Endothelial cell of umbilical vein (primary cell): ENCODE data around the gene LAMB1. TPM values are rescaled to one million over a fixed set of nuclear protein-coding genes. Genes with fewer than 3 reads are reported as not detected.

Experiments used
- BruUV-seq: library from RNA; stranded (reverse); fragments of 400-500 nt; replicated peaks from 2 replicates; lab custom pipeline; 2021; lab: Mats Ljungman, UMichigan
- CTCF ChIA-PET: fragments of 300-600, 350-600 bp; sonication (Branson Sonifier 250); formaldehyde crosslinking; loops from one replicate; lab custom pipeline; 2021; ENCODE audit warnings: antibody characterized with exemption, inconsistent platforms; lab: Charles Lee
- POLR2A ChIA-PET: fragments of 300-600, 350-600 bp; sonication (Branson Sonifier 250); formaldehyde crosslinking; loops from one replicate; lab custom pipeline; 2021; ENCODE audit warnings: antibody characterized with exemption, inconsistent platforms; lab: Charles Lee
- DNase-seq: peaks from one replicate; pipeline ENCODE4 v3.0.0-alpha.2; 2011; ENCODE audit warnings: low read depth, low spot score
- FAIRE-seq: peaks from 2 replicates; lab custom pipeline; 2011; peaks lifted over from hg19 to GRCh38; lab: Jason Lieb, UNC
- H2AFZ ChIP-seq: 2 replicates; pipeline ENCODE4 v1.6.0; 2012; ENCODE audit warnings: low read depth, low read length, control low read depth, inconsistent platforms
- H3K27ac ChIP-seq: 2 replicates; pipeline ENCODE4 v1.5.1; 2011; ENCODE audit warnings: low read depth, mild to moderate bottlenecking, control low read depth, low read length, moderate library complexity; ENCODE audit not compliant: insufficient read depth
- H3K27me3 ChIP-seq, 2 experiments: 2 replicates each; pipeline versions ENCODE4 v1.6.0 to v1.6.1; 2011; ENCODE audit warnings: low read length in 2 of 2, mixed read lengths in 1 of 2; ENCODE audit not compliant: control insufficient read depth in 2 of 2, insufficient read depth in 2 of 2
- H3K36me3 ChIP-seq, 2 experiments: 2 replicates in 1 of 2; 3 replicates in 1 of 2; pipeline ENCODE4 v1.5.1; 2011; ENCODE audit warnings: low read length in 2 of 2, mild to moderate bottlenecking in 1 of 2, moderate library complexity in 1 of 2; ENCODE audit not compliant: control insufficient read depth in 2 of 2, insufficient read depth in 2 of 2; ENCODE audit errors: extremely low read depth in 1 of 2
- H3K4me1 ChIP-seq: 3 replicates; pipeline ENCODE4 v1.5.1; 2011; ENCODE audit warnings: mild to moderate bottlenecking, low read length; ENCODE audit not compliant: control insufficient read depth, insufficient read depth; ENCODE audit errors: extremely low read depth
- H3K4me2 ChIP-seq: 2 replicates; pipeline ENCODE4 v1.6.1; 2011; ENCODE audit warnings: low read length, control low read depth, mixed read lengths; ENCODE audit not compliant: insufficient read depth
- H3K4me3 ChIP-seq, 3 experiments: fragments of 200-600 bp in 1 of 3; sonication (generic), shearing (Covaris generic) in 1 of 3; replicated peaks in 1 of 3; 2 replicates each; pipeline ENCODE4 v1.5.1; 2011 to 2016; ENCODE audit warnings: control low read depth in 3 of 3, low read length in 3 of 3, mild to moderate bottlenecking in 2 of 3, inconsistent platforms in 1 of 3, low read depth in 1 of 3, moderate library complexity in 1 of 3; ENCODE audit not compliant: insufficient read depth in 1 of 3
- H3K79me2 ChIP-seq: 2 replicates; pipeline ENCODE4 v1.6.0; 2012; ENCODE audit warnings: low read length, inconsistent platforms; ENCODE audit not compliant: control insufficient read depth, insufficient read depth
- H3K9ac ChIP-seq: replicated peaks from 2 replicates; pipeline ENCODE3; 2011; ENCODE audit warnings: low read length, control low read depth; ENCODE audit not compliant: insufficient read depth; ENCODE audit errors: extremely low read depth
- H3K9me1 ChIP-seq: replicated peaks from 3 replicates; pipeline ENCODE4 v1.6.0; 2011; ENCODE audit warnings: mild to moderate bottlenecking, low read length; ENCODE audit not compliant: control insufficient read depth, insufficient read depth; ENCODE audit errors: extremely low read depth
- H3K9me3 ChIP-seq: replicated peaks from 2 replicates; pipeline ENCODE4 v1.5.1; 2012; ENCODE audit warnings: low read length, inconsistent platforms; ENCODE audit not compliant: control insufficient read depth, insufficient read depth
- H4K20me1 ChIP-seq: replicated peaks from 2 replicates; pipeline ENCODE3; 2011; ENCODE audit warnings: mild to moderate bottlenecking, low read length; ENCODE audit not compliant: control insufficient read depth, insufficient read depth; ENCODE audit errors: extremely low read depth
- EZH2 ChIP-seq: IDR thresholded peaks from 2 replicates; pipeline ENCODE4 v1.6.1; 2012; ENCODE audit warnings: borderline replicate concordance, low read depth, mild to moderate bottlenecking, moderate library complexity, low read length, inconsistent platforms; ENCODE audit not compliant: severe bottlenecking
- FOS ChIP-seq: IDR thresholded peaks from 2 replicates; pipeline ENCODE4 v1.6.1; 2011; ENCODE audit warnings: mild to moderate bottlenecking, low read length, moderate library complexity, borderline replicate concordance; ENCODE audit not compliant: insufficient read depth
- GATA2 ChIP-seq: IDR thresholded peaks from 2 replicates; pipeline ENCODE4 v1.7.0; 2011; ENCODE audit warnings: low read depth, mild to moderate bottlenecking, moderate library complexity, mixed read lengths, low read length; ENCODE audit not compliant: insufficient read length, insufficient read depth
- JUN ChIP-seq: IDR thresholded peaks from 2 replicates; pipeline ENCODE4 v1.6.1; 2011; ENCODE audit warnings: borderline replicate concordance, low read depth; ENCODE audit not compliant: insufficient read length, insufficient read depth
- MYC ChIP-seq: IDR thresholded peaks from one replicate; pipeline ENCODE4 v1.6.1; 2011; ENCODE audit warnings: mild to moderate bottlenecking, low read depth, low read length
- POLR2A ChIP-seq: IDR thresholded peaks from 2 replicates; pipeline ENCODE4 v1.6.1; 2012; ENCODE audit warnings: low read depth, mild to moderate bottlenecking, control low read depth, low read length
- POLR2AphosphoS5 ChIP-seq: IDR thresholded peaks from 2 replicates; pipeline ENCODE4 v1.6.1; 2012; ENCODE audit warnings: low read depth, mild to moderate bottlenecking, control low read depth, low read length, moderate library complexity; ENCODE audit not compliant: insufficient read depth
- dilution Hi-C: fragments of 300-500 bp; cut with MboI; formaldehyde crosslinking; loops from one replicate; pipeline ENCODE4 v1.15.0; 2019; ENCODE audit warnings: low sequenced_read_pairs; ENCODE audit not compliant: extremely low pct_ligation_motif_present
- intact Hi-C: fragments of 100-400 bp; cut with micrococcal nuclease; formaldehyde crosslinking; loops from one replicate; pipeline ENCODE4 v1.10.0; 2022
- polyA plus RNA-seq, 4 experiments: library from polyadenylated mRNA; depleted of rRNA in 3 of 4; stranded (reverse) in 3 of 4; unstranded in 1 of 4; fragments of >200 nt; gene quantifications; 2 replicates each; pipeline versions ENCODE4 v1.2.1 to v1.2.3, GENCODE V29; 2011 to 2012; ENCODE audit warnings: missing spikeins in 1 of 4
- total RNA-seq: library from RNA; stranded (reverse); gene quantifications from 2 replicates; pipeline ENCODE4 v1.2.3, GENCODE V29; 2021
- TF ChIP-seq, protein P1 (sequence below), 2 donors: IDR thresholded peaks; 1 replicate in 1 of 2; 2 replicates in 1 of 2; pipeline ENCODE4 v1.5.1; 2011; ENCODE audit warnings: low read length in 2 of 2, mild to moderate bottlenecking in 2 of 2, moderate library complexity in 2 of 2, control low read depth in 1 of 2, inconsistent platforms in 1 of 2, low read depth in 1 of 2; ENCODE audit not compliant: insufficient read depth in 1 of 2; ENCODE audit errors: extremely low read depth in 1 of 2
- TF ChIP-seq, protein P2 (sequence below): IDR thresholded peaks from 2 replicates; pipeline ENCODE4 v1.6.1; 2011; ENCODE audit not compliant: insufficient read depth, insufficient read length

LAMB1 gene
- total and polyA plus RNA-seq, 2 donors (not counting 3 experiments of a cell fraction or from before 2014, with no cell fraction given) = 588 to 703 TPM

DNA sequence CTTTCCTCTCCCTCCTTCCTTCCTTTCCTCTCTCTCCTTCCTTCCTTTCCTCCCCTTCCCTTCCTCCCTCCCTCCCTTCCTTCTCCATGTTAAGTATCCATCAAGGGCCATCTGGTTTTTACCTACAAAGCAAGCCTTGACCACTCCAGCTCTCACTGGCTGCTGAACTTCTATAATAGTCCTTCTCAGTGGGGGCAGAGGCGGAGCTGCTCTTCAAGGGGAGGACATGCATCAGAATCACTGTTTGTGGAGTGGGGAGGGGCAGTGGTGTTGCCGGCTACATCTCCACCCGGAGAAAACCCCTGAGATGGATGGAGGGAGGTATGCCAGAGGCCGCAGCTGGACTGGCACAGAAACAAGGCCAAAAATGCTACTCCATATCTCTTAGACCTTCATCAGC is 25.9 kb downstream of the LAMB1 start:
- Histone ChIP-seq H3K9me3 (no peaks in the 10 kb centered on the region), H3K4me3 (no peak overlapping the region), H3K9me1 (no peaks in the 10 kb centered on the region), H3K4me2 (no peak overlapping the region), H3K9ac (no peak overlapping the region), H3K79me2 (peaks cover 81% of the 10 kb centered on the region), H4K20me1 (peaks cover 9% of the 10 kb centered on the region), H2AFZ (no peak overlapping the region), H3K27ac (no peak overlapping the region), H3K36me3 (peaks cover 62 to 70% of the 10 kb centered on the region in 2 experiments), H3K4me1 (peaks cover 35% of the 10 kb centered on the region), H3K27me3 (no peaks in the 10 kb centered on the region)
- dilution Hi-C loops = no loop called here
- CTCF ChIA-PET = interaction anchor here (1.2 to 1.4 kb wide), 2 partner anchors 10 to 169 kb away, joined by 3 to 5 read pairs; no protein-coding TSS in a partner anchor
- BruUV-seq = no TSS peak
- intact Hi-C loops = no loop called here
- FAIRE-seq = no peak
- TF ChIP-seq, protein P1, sequence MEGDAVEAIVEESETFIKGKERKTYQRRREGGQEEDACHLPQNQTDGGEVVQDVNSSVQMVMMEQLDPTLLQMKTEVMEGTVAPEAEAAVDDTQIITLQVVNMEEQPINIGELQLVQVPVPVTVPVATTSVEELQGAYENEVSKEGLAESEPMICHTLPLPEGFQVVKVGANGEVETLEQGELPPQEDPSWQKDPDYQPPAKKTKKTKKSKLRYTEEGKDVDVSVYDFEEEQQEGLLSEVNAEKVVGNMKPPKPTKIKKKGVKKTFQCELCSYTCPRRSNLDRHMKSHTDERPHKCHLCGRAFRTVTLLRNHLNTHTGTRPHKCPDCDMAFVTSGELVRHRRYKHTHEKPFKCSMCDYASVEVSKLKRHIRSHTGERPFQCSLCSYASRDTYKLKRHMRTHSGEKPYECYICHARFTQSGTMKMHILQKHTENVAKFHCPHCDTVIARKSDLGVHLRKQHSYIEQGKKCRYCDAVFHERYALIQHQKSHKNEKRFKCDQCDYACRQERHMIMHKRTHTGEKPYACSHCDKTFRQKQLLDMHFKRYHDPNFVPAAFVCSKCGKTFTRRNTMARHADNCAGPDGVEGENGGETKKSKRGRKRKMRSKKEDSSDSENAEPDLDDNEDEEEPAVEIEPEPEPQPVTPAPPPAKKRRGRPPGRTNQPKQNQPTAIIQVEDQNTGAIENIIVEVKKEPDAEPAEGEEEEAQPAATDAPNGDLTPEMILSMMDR (IDR thresholded peaks at IDR 0.05; ENCODE audit: extremely low read depth in 1 of 2, insufficient read depth in 1 of 2, low read depth in 1 of 2, low read length in 2 of 2) = no peak
- TF ChIP-seq GATA2 (no peak), POLR2AphosphoS5 (no peak), JUN (no peak), FOS (no peak), POLR2A (no peak), EZH2 (no peak), MYC (no peak)
- TF ChIP-seq, protein P2, sequence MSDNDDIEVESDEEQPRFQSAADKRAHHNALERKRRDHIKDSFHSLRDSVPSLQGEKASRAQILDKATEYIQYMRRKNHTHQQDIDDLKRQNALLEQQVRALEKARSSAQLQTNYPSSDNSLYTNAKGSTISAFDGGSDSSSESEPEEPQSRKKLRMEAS = no peak
- POLR2A ChIA-PET = no interaction called here
- DNase-seq = no peak
